ENCODE measurements around the gene ZNF646. TPM values are rescaled to one million over a fixed set of nuclear protein-coding genes. Genes with fewer than 3 reads are reported as not detected.

Gene ZNF646
- total RNA-seq, 2 experiments from 2014 or later = 30.1 to 33.8 TPM

DNA sequence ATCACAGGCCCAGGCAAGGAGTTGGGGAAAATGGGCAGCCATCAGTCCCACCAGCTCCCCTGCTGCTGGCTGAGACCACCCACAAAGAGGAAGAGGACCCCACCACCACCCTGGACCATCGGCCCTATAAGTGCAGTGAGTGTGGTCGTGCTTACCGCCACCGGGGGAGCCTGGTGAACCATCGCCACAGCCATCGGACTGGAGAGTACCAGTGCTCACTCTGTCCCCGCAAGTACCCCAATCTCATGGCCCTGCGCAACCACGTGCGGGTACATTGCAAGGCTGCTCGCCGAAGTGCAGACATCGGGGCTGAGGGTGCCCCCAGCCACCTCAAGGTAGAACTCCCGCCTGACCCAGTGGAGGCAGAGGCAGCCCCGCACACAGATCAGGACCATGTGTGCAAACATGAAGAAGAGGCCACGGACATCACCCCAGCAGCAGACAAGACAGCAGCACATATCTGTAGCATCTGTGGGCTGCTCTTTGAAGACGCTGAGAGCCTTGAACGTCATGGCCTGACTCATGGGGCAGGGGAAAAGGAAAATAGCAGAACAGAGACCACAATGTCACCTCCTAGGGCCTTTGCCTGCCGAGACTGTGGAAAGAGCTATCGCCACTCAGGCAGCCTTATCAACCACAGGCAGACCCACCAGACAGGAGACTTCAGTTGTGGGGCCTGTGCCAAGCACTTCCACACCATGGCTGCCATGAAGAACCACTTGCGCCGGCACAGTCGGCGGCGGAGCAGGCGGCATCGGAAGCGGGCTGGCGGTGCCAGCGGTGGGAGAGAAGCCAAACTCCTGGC, 3.6 kb downstream of the ZNF646 start:
- BruUV-seq (replicated peaks) = no TSS peak
- H3K36me3 ChIP-seq (ENCODE audit: insufficient read depth, low read length) = peaks cover 66% of the 10 kb centered on the region
- TF ChIP-seq, protein P1, sequence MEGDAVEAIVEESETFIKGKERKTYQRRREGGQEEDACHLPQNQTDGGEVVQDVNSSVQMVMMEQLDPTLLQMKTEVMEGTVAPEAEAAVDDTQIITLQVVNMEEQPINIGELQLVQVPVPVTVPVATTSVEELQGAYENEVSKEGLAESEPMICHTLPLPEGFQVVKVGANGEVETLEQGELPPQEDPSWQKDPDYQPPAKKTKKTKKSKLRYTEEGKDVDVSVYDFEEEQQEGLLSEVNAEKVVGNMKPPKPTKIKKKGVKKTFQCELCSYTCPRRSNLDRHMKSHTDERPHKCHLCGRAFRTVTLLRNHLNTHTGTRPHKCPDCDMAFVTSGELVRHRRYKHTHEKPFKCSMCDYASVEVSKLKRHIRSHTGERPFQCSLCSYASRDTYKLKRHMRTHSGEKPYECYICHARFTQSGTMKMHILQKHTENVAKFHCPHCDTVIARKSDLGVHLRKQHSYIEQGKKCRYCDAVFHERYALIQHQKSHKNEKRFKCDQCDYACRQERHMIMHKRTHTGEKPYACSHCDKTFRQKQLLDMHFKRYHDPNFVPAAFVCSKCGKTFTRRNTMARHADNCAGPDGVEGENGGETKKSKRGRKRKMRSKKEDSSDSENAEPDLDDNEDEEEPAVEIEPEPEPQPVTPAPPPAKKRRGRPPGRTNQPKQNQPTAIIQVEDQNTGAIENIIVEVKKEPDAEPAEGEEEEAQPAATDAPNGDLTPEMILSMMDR (conservative IDR thresholded peaks at IDR 0.05; ENCODE audit: low read length) = no peak
- TF ChIP-seq EZH2phosphoT487 (IDR thresholded peaks at IDR 0.05; ENCODE audit: borderline replicate concordance, low read depth, low read length) = no peak
- ChIA-PET POLR2A (interaction anchor here (0.5 kb wide), 1 partner anchor 178 kb away, joined by 4 read pairs; no protein-coding TSS in a partner anchor), CTCF (ENCODE audit: unreplicated experiment) (no interaction called here)
- no peaks in the 10 kb centered on the region for H3K9me2 ChIP-seq (ENCODE audit: insufficient read depth, low read length)
- H3K4me3 ChIP-seq (ENCODE audit: low read depth, low read length, poor library complexity, severe bottlenecking) = no peak overlapping the region
- no peak for DNase-seq (ENCODE audit: low spot score)
- H2AFZ ChIP-seq (ENCODE audit: low read length) = no peak overlapping the region
- peaks cover 7% of the 10 kb centered on the region for H3K4me1 ChIP-seq (ENCODE audit: insufficient read depth, low read length, poor library complexity, severe bottlenecking)
- no peaks in the 10 kb centered on the region for H3K9me3 ChIP-seq (ENCODE audit: low read length)
- H3K79me2 ChIP-seq (ENCODE audit: insufficient read depth, low read depth, low read length) = peaks cover 23% of the 10 kb centered on the region
- no peak overlapping the region for H3K4me2 ChIP-seq (ENCODE audit: low read length)
- intact Hi-C loops (cut with micrococcal nuclease; ENCODE audit: unreplicated experiment) = no loop called here
- H3K27ac ChIP-seq (ENCODE audit: low read depth, low read length, poor library complexity, severe bottlenecking) = no peak overlapping the region
- no peaks in the 10 kb centered on the region for H4K20me1 ChIP-seq (ENCODE audit: insufficient read depth, low read length)

DNA sequence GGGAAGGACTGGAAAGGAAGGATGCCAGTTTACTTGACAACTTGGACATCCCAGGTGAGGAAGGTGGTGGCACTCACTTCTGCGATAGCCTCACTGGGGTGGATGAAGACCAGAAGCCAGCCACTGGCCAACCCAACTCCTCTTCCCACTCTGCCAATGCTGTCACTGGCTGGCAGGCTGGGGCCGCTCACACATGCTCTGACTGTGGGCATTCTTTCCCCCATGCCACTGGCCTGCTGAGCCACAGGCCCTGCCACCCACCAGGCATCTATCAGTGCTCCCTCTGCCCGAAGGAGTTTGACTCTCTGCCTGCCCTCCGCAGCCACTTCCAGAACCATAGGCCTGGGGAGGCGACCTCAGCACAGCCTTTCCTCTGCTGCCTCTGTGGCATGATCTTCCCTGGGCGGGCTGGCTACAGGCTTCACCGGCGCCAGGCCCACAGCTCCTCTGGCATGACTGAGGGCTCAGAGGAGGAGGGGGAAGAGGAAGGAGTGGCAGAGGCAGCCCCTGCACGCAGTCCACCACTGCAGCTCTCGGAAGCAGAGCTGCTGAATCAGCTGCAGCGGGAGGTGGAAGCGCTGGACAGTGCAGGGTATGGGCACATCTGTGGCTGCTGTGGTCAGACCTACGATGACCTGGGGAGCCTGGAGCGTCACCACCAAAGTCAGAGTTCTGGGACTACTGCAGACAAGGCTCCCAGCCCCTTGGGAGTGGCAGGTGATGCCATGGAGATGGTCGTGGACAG, 4.5 kb downstream of the ZNF646 start:
- Histone ChIP-seq H3K9me3 (ENCODE audit: low read length) (no peaks in the 10 kb centered on the region), H3K36me3 (ENCODE audit: insufficient read depth, low read length) (peaks cover 73% of the 10 kb centered on the region), H3K9me2 (ENCODE audit: insufficient read depth, low read length) (no peaks in the 10 kb centered on the region), H3K4me2 (ENCODE audit: low read length) (no peak overlapping the region), H3K4me3 (ENCODE audit: low read depth, low read length, poor library complexity, severe bottlenecking) (no peak overlapping the region), H3K79me2 (ENCODE audit: insufficient read depth, low read depth, low read length) (peaks cover 20% of the 10 kb centered on the region), H3K4me1 (ENCODE audit: insufficient read depth, low read length, poor library complexity, severe bottlenecking) (peaks cover 7% of the 10 kb centered on the region), H2AFZ (ENCODE audit: low read length) (no peak overlapping the region), H3K27ac (ENCODE audit: low read depth, low read length, poor library complexity, severe bottlenecking) (no peak overlapping the region), H4K20me1 (ENCODE audit: insufficient read depth, low read length) (no peaks in the 10 kb centered on the region)
- no peak for DNase-seq (ENCODE audit: low spot score)
- BruUV-seq (replicated peaks) = no TSS peak
- CTCF ChIA-PET (ENCODE audit: unreplicated experiment) = no interaction called here
- POLR2A ChIA-PET = no interaction called here
- TF ChIP-seq, protein P1 (conservative IDR thresholded peaks at IDR 0.05; ENCODE audit: low read length) = no peak
- no peak for TF ChIP-seq EZH2phosphoT487 (IDR thresholded peaks at IDR 0.05; ENCODE audit: borderline replicate concordance, low read depth, low read length)
- intact Hi-C loops (cut with micrococcal nuclease; ENCODE audit: unreplicated experiment) = no loop called here
